CD4-positive, alpha-beta memory T cell (primary cell): Measurements from ENCODE around the gene MICAL3. TPM values are rescaled to one million over a fixed set of nuclear protein-coding genes. Genes with fewer than 3 reads are reported as not detected.
A peak's percentile ranks its signal among the peaks of the same experiment; 100 is the strongest.

ENCODE experiments used
- CTCF ChIA-PET: fragments of 350-600 bp; sonication (Branson Sonifier 250); formaldehyde crosslinking; loops from one replicate; lab custom pipeline; 2021; ENCODE audit warnings: inconsistent platforms; ENCODE audit not compliant: partially characterized antibody; lab: Charles Lee
- POLR2A ChIA-PET: fragments of 350-600 bp; sonication (Branson Sonifier 250); formaldehyde crosslinking; loops from one replicate; lab custom pipeline; 2021; ENCODE audit not compliant: partially characterized antibody; lab: Charles Lee
- DNase-seq, 5 donors: peaks; one replicate each; pipeline versions ENCODE4 v3.0.0 to v3.0.0-alpha.2; 2020 to 2022; ENCODE audit warnings: mixed read lengths in 1 of 5
- H3K27ac ChIP-seq: one replicate; pipeline ENCODE4 v1.7.0; 2013; ENCODE audit warnings: low read depth, low read length
- H3K27me3 ChIP-seq: 2 replicates; pipeline ENCODE4 v1.7.0; 2013; ENCODE audit warnings: mild to moderate bottlenecking, low read length, moderate library complexity; ENCODE audit not compliant: insufficient read depth
- H3K36me3 ChIP-seq: 2 replicates; pipeline ENCODE4 v1.7.0; 2013; ENCODE audit warnings: mild to moderate bottlenecking, low read length, moderate library complexity; ENCODE audit not compliant: insufficient read depth
- H3K4me1 ChIP-seq: 2 replicates; pipeline ENCODE4 v1.7.0; 2013; ENCODE audit warnings: mild to moderate bottlenecking, low read length, moderate library complexity; ENCODE audit not compliant: insufficient read depth
- H3K4me3 ChIP-seq, 2 donors: one replicate each; pipeline ENCODE4 v1.7.0; 2013; ENCODE audit warnings: low read length in 2 of 2, mild to moderate bottlenecking in 1 of 2
- H3K9me3 ChIP-seq, 2 donors: one replicate each; pipeline ENCODE4 v1.7.0; 2013; ENCODE audit warnings: low read length in 2 of 2, control low read depth in 1 of 2; ENCODE audit not compliant: control insufficient read depth in 1 of 2
- H3K27ac Mint-ChIP-seq, 7 donors: one replicate each; pipeline ENCODE4 v1.8.0; 2020 to 2021; ENCODE audit warnings: mixed read lengths in 7 of 7, mild to moderate bottlenecking in 6 of 7, inconsistent platforms in 3 of 7, moderate library complexity in 3 of 7
- H3K27me3 Mint-ChIP-seq, 2 donors: one replicate each; pipeline ENCODE4 v1.8.0; 2020 to 2021; ENCODE audit warnings: mixed read lengths in 2 of 2
- H3K36me3 Mint-ChIP-seq, 2 donors: one replicate each; pipeline ENCODE4 v1.8.0; 2020 to 2021; ENCODE audit warnings: mixed read lengths in 2 of 2, inconsistent platforms in 1 of 2, mild to moderate bottlenecking in 1 of 2
- H3K4me1 Mint-ChIP-seq, 4 donors: one replicate each; pipeline ENCODE4 v1.8.0; 2020 to 2021; ENCODE audit warnings: mixed read lengths in 4 of 4, mild to moderate bottlenecking in 1 of 4
- H3K4me3 Mint-ChIP-seq, 8 donors: one replicate each; pipeline ENCODE4 v1.8.0; 2020 to 2021; ENCODE audit warnings: mixed read lengths in 8 of 8, mild to moderate bottlenecking in 7 of 8, moderate library complexity in 6 of 8, inconsistent platforms in 3 of 8
- H3K9me3 Mint-ChIP-seq, 8 donors: one replicate each; pipeline ENCODE4 v1.8.0; 2020 to 2021; ENCODE audit warnings: mixed read lengths in 8 of 8, mild to moderate bottlenecking in 5 of 8, inconsistent platforms in 3 of 8, moderate library complexity in 1 of 8
- intact Hi-C: fragments of 100-400 bp; cut with micrococcal nuclease; formaldehyde crosslinking; loops from one replicate; pipeline ENCODE4 v1.15.1; 2023
- polyA plus RNA-seq, 2 donors: library from polyadenylated mRNA; unstranded; fragments of 300-500 nt; fragmentation: Illumina TruSeq; gene quantifications; one replicate each; pipeline ENCODE4 v1.2.3, GENCODE V29; 2021
- total RNA-seq, 2 experiments: library from RNA; stranded (reverse); gene quantifications; one replicate each; pipeline ENCODE4 v1.2.3, GENCODE V29; 2021

Gene MICAL3
- total and polyA plus RNA-seq, 4 experiments from 2014 or later, result 0.97 to 28.9 (median 14.4) TPM

DNA sequence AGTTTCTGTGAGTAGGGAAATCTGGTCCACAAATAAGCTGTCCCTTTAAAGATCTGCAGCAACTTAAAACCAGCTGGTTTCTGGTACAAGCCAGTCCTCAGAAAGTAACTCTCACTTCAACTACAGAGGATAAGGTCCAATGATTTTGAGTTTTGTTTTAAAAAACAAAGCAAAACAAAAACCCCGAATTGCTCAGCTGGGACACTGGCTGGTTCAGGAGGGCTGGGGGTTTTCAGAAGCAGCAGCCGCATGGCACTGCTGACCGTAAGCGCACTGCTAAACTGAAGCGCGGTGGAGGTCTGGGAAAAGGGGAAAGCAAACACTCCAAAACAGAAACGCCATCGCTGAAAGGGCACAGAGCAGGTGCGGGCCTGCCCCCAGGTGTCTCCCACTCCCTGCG, 59.7 kb downstream of the MICAL3 start:
- H3K4me1 Mint-ChIP-seq, result peaks cover 11 to 34% (median 18%) of the 10 kb centered on the region in 4 donors
- Histone ChIP-seq H3K27ac (no peak overlapping the region), H3K36me3 (no peaks in the 10 kb centered on the region), H3K4me1 (peaks cover 3% of the 10 kb centered on the region), H3K4me3 (no peak overlapping the region), H3K9me3 (no peaks in the 10 kb centered on the region), H3K27me3 (no peaks in the 10 kb centered on the region)
- peaks cover 4 to 8% of the 10 kb centered on the region in 2 donors for H3K36me3 Mint-ChIP-seq
- no peak overlapping the region for H3K27ac Mint-ChIP-seq
- ChIA-PET POLR2A (no interaction called here), CTCF (interaction anchor here (1.4 kb wide), 1 partner anchor 62 kb away, joined by 3 read pairs; no protein-coding TSS in a partner anchor)
- H3K27me3 Mint-ChIP-seq, result no peaks in the 10 kb centered on the region
- no peaks in the 10 kb centered on the region for H3K9me3 Mint-ChIP-seq
- intact Hi-C loops, result no loop called here
- no peak overlapping the region for H3K4me3 Mint-ChIP-seq
- DNase-seq, result no peak

DNA sequence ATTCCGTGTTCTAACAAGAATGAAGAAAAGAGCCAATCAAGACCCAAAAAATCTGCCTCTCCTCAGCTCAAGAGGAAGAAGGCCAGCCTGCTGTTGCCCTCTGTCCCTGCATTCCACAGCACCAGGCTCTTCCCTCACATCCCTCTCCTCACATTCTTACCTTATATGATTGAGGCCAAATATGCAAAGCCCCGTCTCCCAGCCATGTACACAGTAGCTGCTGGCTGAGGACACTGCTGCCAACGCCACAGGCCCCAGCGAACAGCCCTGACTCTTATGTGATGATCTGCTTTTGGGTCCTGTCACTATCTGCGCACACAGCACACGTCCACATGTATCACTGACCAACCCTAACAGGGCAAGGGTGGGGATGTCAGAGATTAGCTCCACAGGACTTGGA, 60.2 kb downstream of the MICAL3 start:
- no peaks in the 10 kb centered on the region for H3K9me3 ChIP-seq
- Mint-ChIP-seq H3K9me3 (no peaks in the 10 kb centered on the region), H3K4me3 (no peak overlapping the region), H3K27ac (no peak overlapping the region), H3K27me3 (no peaks in the 10 kb centered on the region), H3K4me1 (peaks cover 13 to 34% (median 18%) of the 10 kb centered on the region in 4 donors), H3K36me3 (peaks cover 5 to 8% of the 10 kb centered on the region in 2 donors)
- H3K27ac ChIP-seq, result no peak overlapping the region
- no peak overlapping the region for H3K4me3 ChIP-seq
- peaks cover 3% of the 10 kb centered on the region for H3K4me1 ChIP-seq
- intact Hi-C loops, result no loop called here
- no peaks in the 10 kb centered on the region for H3K36me3 ChIP-seq
- ChIA-PET CTCF (interaction anchor here (1.4 kb wide), 1 partner anchor 62 kb away, joined by 3 read pairs; no protein-coding TSS in a partner anchor), POLR2A (no interaction called here)
- H3K27me3 ChIP-seq, result no peaks in the 10 kb centered on the region
- no peak for DNase-seq

DNA sequence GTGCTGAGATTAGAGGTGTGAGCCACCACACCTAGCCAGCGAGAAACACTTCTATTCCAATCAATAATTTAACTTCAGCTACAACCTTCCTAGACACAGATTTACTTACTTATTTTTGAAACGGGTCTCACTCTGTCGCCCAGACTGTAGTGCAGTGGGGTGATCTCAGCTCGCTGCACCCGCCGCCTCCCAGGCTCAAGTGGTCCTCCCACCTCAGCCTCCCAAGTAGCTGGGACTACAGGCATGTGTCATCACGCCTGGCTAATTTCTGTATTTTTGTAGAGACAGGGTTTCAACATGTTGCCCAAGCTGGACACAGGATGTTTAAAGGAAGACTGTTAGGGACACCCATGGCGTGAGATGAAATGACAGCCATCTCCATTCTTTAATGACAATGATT, 61.3 kb downstream of the MICAL3 start:
- H3K27ac ChIP-seq, result no peak overlapping the region
- no peaks in the 10 kb centered on the region for H3K36me3 ChIP-seq
- H3K4me3 ChIP-seq, result no peak overlapping the region
- Mint-ChIP-seq H3K36me3 (peaks cover 5 to 7% of the 10 kb centered on the region in 2 donors), H3K4me3 (no peak overlapping the region), H3K4me1 (peaks cover 14 to 36% (median 21%) of the 10 kb centered on the region in 4 donors), H3K27me3 (no peaks in the 10 kb centered on the region), H3K9me3 (no peaks in the 10 kb centered on the region), H3K27ac (peak overlapping the region in 2 of 7 donors; percentile 32 to 47)
- H3K27me3 ChIP-seq, result no peaks in the 10 kb centered on the region
- POLR2A ChIA-PET, result no interaction called here
- CTCF ChIA-PET, result no interaction called here
- no peak for DNase-seq
- peaks cover 3% of the 10 kb centered on the region for H3K4me1 ChIP-seq
- intact Hi-C loops, result no loop called here
- no peaks in the 10 kb centered on the region for H3K9me3 ChIP-seq

DNA sequence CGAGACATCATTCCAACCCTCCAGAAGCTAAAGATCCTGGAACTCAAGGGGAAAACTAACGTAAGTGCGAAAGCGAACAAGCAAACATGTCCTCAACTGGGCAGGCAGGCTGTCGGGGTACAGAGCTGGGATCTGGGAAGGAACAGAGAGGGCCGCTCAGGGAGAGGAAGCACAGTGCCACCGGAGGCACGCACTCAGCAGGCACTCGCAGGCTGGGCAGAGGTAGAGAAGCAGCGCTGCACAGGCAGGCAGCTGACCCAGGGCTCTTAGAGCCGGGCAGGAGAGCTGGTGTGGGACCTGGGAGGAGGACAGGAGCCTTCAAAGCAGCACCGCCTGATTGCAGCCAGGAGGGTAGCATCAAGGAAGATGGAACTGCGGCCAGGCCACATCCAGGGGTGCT, 62.2 kb downstream of the MICAL3 start:
- no peak overlapping the region for H3K27ac ChIP-seq
- Mint-ChIP-seq H3K27me3 (no peaks in the 10 kb centered on the region), H3K36me3 (peaks cover 5 to 6% of the 10 kb centered on the region in 2 donors), H3K4me1 (peaks cover 14 to 38% (median 23%) of the 10 kb centered on the region in 4 donors), H3K9me3 (no peaks in the 10 kb centered on the region), H3K27ac (peak overlapping the region in 4 of 7 donors; percentile 10 to 36 (median 20)), H3K4me3 (no peak overlapping the region)
- ChIA-PET CTCF (no interaction called here), POLR2A (no interaction called here)
- no peaks in the 10 kb centered on the region for H3K36me3 ChIP-seq
- H3K27me3 ChIP-seq, result no peaks in the 10 kb centered on the region
- intact Hi-C loops, result no loop called here
- H3K4me3 ChIP-seq, result no peak overlapping the region
- peaks cover 3% of the 10 kb centered on the region for H3K4me1 ChIP-seq
- no peaks in the 10 kb centered on the region for H3K9me3 ChIP-seq
- no peak for DNase-seq

DNA sequence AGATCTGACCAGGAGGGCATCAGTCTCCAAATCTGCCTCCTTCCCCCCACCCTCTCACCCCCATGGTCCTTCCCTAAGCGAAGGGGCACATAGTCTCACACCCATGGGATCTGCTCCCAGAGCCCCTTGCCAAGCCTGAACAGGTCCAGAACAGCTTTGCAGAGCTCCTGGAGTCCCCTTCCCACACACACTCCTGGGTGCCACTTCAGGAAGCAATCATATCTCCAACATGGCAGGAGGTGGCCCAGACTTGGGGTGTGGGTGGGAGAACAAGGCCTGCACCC, 63.0 kb downstream of the MICAL3 start:
- Mint-ChIP-seq H3K4me3 (no peak overlapping the region), H3K36me3 (peaks cover 5 to 6% of the 10 kb centered on the region in 2 donors), H3K27me3 (no peaks in the 10 kb centered on the region), H3K27ac (no peak overlapping the region), H3K4me1 (peaks cover 12 to 32% (median 22%) of the 10 kb centered on the region in 4 donors), H3K9me3 (no peaks in the 10 kb centered on the region)
- intact Hi-C loops, result no loop called here
- H3K27ac ChIP-seq, result no peak overlapping the region
- H3K27me3 ChIP-seq, result no peaks in the 10 kb centered on the region
- H3K4me3 ChIP-seq, result no peak overlapping the region
- DNase-seq, result no peak
- no peaks in the 10 kb centered on the region for H3K9me3 ChIP-seq
- CTCF ChIA-PET, result no interaction called here
- POLR2A ChIA-PET, result no interaction called here
- H3K36me3 ChIP-seq, result no peaks in the 10 kb centered on the region
- peaks cover 3% of the 10 kb centered on the region for H3K4me1 ChIP-seq

DNA sequence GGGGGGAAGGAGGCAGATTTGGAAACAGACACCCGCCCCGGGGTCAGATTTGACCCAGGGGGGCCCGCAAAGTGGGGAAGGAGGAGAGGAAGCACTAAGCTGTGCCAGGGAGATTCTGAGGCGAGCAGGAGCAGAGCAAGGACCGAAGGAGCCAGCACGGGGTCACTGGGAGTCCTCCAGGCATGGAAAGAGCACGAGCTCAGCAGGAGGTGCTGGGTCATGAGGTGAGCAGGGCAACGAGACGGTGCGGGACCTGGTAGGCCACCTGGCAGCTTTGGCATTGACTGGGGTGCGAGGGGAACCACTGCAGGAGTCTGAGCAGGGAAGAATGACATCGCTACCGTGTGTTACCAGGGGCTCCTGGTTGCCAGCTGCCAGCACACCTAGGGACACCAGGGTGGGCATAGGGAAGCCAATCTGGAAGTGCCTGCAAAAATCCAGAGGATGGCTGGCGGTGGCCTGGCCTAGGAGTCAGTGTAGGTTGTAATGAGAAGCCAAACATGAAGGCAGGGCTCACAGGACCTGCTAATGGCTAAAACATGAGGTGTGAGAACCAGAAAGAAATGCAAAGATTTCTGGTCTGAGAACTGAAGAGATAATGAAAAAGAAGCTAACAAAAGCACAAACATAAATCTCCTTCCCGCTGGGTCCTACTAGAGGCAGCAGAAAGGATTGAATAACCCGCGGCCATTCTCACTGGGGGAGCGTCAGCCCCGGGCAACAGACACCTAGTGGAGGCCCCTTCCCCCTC, 63.5 kb downstream of the MICAL3 start:
- Histone ChIP-seq H3K4me3 (no peak overlapping the region), H3K9me3 (no peaks in the 10 kb centered on the region), H3K27me3 (no peaks in the 10 kb centered on the region), H3K36me3 (no peaks in the 10 kb centered on the region), H3K27ac (no peak overlapping the region), H3K4me1 (no peaks in the 10 kb centered on the region)
- intact Hi-C loops, result no loop called here
- Mint-ChIP-seq H3K4me1 (peaks cover 7 to 27% (median 17%) of the 10 kb centered on the region in 4 donors), H3K27ac (no peak overlapping the region), H3K9me3 (no peaks in the 10 kb centered on the region), H3K27me3 (no peaks in the 10 kb centered on the region), H3K36me3 (peaks cover 5 to 6% of the 10 kb centered on the region in 2 donors), H3K4me3 (no peak overlapping the region)
- no peak for DNase-seq
- POLR2A ChIA-PET, result no interaction called here
- CTCF ChIA-PET, result no interaction called here

DNA sequence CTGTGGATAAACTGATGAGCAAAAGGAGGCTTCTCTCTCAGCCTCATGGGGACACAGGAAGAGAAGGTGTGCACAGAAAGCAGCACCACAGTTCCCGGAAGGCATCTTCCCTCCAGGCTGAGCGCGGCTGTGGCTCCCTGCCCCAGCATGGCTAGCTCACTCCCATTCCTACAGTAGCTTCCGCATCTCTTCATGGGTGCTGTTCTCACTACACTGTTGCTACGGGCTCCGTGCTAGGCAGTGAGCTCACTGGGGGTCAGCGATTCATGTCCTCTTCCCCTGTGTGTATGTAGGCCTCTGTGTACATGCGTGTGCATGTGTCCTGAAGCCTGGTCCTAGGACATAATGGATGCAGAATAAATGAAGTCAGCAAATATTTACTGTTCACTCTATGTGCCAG, 64.3 kb downstream of the MICAL3 start:
- no peak for DNase-seq
- no peaks in the 10 kb centered on the region for H3K27me3 Mint-ChIP-seq
- intact Hi-C loops, result no loop called here
- no peaks in the 10 kb centered on the region for H3K36me3 ChIP-seq
- H3K4me3 ChIP-seq, result no peak overlapping the region
- H3K4me3 Mint-ChIP-seq, result no peak overlapping the region
- H3K9me3 ChIP-seq, result no peaks in the 10 kb centered on the region
- peaks cover 6 to 24% (median 13%) of the 10 kb centered on the region in 4 donors for H3K4me1 Mint-ChIP-seq
- H3K27me3 ChIP-seq, result no peaks in the 10 kb centered on the region
- no peaks in the 10 kb centered on the region for H3K9me3 Mint-ChIP-seq
- ChIA-PET POLR2A (no interaction called here), CTCF (no interaction called here)
- H3K27ac ChIP-seq, result no peak overlapping the region
- H3K4me1 ChIP-seq, result no peaks in the 10 kb centered on the region
- no peak overlapping the region for H3K27ac Mint-ChIP-seq
- peaks cover 6 to 7% of the 10 kb centered on the region in 2 donors for H3K36me3 Mint-ChIP-seq
